ENCODE data around the gene LUZP2.

Gene LUZP2

DNA sequence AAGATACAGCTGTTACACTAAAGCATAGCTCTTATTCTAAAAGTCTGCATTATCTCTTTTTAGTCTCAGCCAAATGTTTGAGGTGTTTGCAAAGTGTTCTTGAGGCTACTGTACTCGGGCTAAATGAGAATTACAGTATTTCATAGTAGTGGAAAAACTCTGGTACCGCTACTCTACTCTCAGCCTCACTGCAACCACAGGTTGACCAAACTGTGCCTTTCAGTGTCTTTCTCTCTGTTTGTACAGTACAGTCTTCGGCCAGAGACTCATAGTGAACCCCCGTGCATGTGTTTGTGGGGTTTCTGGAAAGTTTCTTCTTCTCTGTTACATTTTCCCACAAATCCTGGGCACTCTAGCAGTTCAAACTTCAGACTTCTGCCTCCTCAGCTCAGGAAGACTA lies 7.4 kb upstream of the LUZP2 start:
- TF ChIP-seq EZH2 (IDR thresholded peaks at IDR 0.05; ENCODE audit: borderline replicate concordance, low read length) = no peak
- TF ChIP-seq, protein P1, sequence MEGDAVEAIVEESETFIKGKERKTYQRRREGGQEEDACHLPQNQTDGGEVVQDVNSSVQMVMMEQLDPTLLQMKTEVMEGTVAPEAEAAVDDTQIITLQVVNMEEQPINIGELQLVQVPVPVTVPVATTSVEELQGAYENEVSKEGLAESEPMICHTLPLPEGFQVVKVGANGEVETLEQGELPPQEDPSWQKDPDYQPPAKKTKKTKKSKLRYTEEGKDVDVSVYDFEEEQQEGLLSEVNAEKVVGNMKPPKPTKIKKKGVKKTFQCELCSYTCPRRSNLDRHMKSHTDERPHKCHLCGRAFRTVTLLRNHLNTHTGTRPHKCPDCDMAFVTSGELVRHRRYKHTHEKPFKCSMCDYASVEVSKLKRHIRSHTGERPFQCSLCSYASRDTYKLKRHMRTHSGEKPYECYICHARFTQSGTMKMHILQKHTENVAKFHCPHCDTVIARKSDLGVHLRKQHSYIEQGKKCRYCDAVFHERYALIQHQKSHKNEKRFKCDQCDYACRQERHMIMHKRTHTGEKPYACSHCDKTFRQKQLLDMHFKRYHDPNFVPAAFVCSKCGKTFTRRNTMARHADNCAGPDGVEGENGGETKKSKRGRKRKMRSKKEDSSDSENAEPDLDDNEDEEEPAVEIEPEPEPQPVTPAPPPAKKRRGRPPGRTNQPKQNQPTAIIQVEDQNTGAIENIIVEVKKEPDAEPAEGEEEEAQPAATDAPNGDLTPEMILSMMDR (IDR thresholded peaks at IDR 0.05; ENCODE audit: low read length) = no peak
- Histone ChIP-seq H3K79me2 (ENCODE audit: insufficient read depth, low read length) (no peaks in the 10 kb centered on the region), H4K20me1 (ENCODE audit: insufficient read depth, low read length) (no peaks in the 10 kb centered on the region), H3F3A (ENCODE audit: insufficient read depth, low read length) (no peaks in the 10 kb centered on the region), H3K36me3 (ENCODE audit: insufficient read depth, low read length) (no peaks in the 10 kb centered on the region), H3K27ac (ENCODE audit: low read depth, low read length, poor library complexity, severe bottlenecking) (no peak overlapping the region), H3K27me3 (ENCODE audit: insufficient read depth, low read length) (no peaks in the 10 kb centered on the region), H3K4me2 (ENCODE audit: low read length) (no peak overlapping the region), H3K9me3 (ENCODE audit: low read length) (no peaks in the 10 kb centered on the region), H2AFZ (ENCODE audit: low read length) (no peak overlapping the region), H3K4me1 (ENCODE audit: insufficient read depth, low read length, severe bottlenecking) (no peaks in the 10 kb centered on the region), H3K9ac (ENCODE audit: low read length) (no peak overlapping the region), H3K9me2 (ENCODE audit: low read depth, low read length) (no peaks in the 10 kb centered on the region), H3K4me3 (ENCODE audit: low read depth, low read length, poor library complexity, severe bottlenecking) (no peak overlapping the region)

DNA sequence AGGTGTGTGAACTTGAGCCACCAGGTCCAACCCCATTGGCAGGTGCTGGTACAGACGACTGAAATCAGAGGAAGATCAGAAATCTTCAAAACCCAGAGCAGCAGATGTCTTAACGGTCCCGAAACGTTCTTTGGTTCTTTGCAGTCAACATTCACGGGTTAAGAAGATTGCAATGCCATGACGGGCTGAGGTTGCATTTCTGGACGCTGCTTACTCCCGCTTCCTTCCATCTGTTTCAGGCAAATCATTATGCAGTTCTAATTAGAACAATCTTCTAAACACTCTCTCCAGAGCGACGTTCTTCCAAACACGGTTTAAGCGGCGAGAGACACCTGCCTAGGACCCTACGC lies 492 bp upstream of the LUZP2 start:
- H4K20me1 ChIP-seq (ENCODE audit: insufficient read depth, low read length) = no peaks in the 10 kb centered on the region
- no peaks in the 10 kb centered on the region for H3K4me1 ChIP-seq (ENCODE audit: insufficient read depth, low read length, severe bottlenecking)
- H3K9ac ChIP-seq (ENCODE audit: low read length) = no peak overlapping the region
- H3F3A ChIP-seq (ENCODE audit: insufficient read depth, low read length) = no peaks in the 10 kb centered on the region
- no peaks in the 10 kb centered on the region for H3K36me3 ChIP-seq (ENCODE audit: insufficient read depth, low read length)
- no peaks in the 10 kb centered on the region for H3K9me2 ChIP-seq (ENCODE audit: low read depth, low read length)
- no peak overlapping the region for H3K4me2 ChIP-seq (ENCODE audit: low read length)
- H2AFZ ChIP-seq (ENCODE audit: low read length) = no peak overlapping the region
- H3K27me3 ChIP-seq (ENCODE audit: insufficient read depth, low read length) = no peaks in the 10 kb centered on the region
- no peaks in the 10 kb centered on the region for H3K79me2 ChIP-seq (ENCODE audit: insufficient read depth, low read length)
- TF ChIP-seq, protein P1 (IDR thresholded peaks at IDR 0.05; ENCODE audit: low read length) = no peak
- TF ChIP-seq EZH2 (IDR thresholded peaks at IDR 0.05; ENCODE audit: borderline replicate concordance, low read length) = no peak
- H3K4me3 ChIP-seq (ENCODE audit: low read depth, low read length, poor library complexity, severe bottlenecking) = no peak overlapping the region
- H3K27ac ChIP-seq (ENCODE audit: low read depth, low read length, poor library complexity, severe bottlenecking) = no peak overlapping the region
- H3K9me3 ChIP-seq (ENCODE audit: low read length) = no peaks in the 10 kb centered on the region

DNA sequence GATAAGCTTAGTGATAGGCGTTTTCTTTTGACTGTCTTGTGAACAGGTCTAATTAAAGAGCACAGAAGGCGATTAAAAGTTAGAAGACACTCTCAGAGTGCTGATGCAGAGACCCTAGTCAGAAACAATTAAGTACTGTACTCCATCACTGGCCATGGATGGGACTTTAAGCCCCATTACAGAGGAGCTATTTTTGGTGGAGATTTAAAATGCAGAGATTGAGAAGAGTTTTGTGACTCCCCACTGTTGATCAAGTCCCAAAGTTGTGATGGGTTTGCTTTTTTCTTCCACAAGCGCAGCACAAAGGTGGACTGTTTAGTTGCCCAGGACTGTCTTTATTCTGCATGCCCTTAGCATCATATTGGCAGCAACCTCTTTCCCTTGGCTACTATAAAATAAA lies 978 bp downstream of the LUZP2 start:
- Histone ChIP-seq H3K9me3 (ENCODE audit: low read length) (no peaks in the 10 kb centered on the region), H3K79me2 (ENCODE audit: insufficient read depth, low read length) (no peaks in the 10 kb centered on the region), H3K4me3 (ENCODE audit: low read depth, low read length, poor library complexity, severe bottlenecking) (no peak overlapping the region), H3K4me2 (ENCODE audit: low read length) (no peak overlapping the region), H3K27ac (ENCODE audit: low read depth, low read length, poor library complexity, severe bottlenecking) (no peak overlapping the region), H3K36me3 (ENCODE audit: insufficient read depth, low read length) (no peaks in the 10 kb centered on the region), H3K27me3 (ENCODE audit: insufficient read depth, low read length) (no peaks in the 10 kb centered on the region), H3K9ac (ENCODE audit: low read length) (no peak overlapping the region), H3K9me2 (ENCODE audit: low read depth, low read length) (no peaks in the 10 kb centered on the region), H3K4me1 (ENCODE audit: insufficient read depth, low read length, severe bottlenecking) (no peaks in the 10 kb centered on the region), H3F3A (ENCODE audit: insufficient read depth, low read length) (no peaks in the 10 kb centered on the region), H4K20me1 (ENCODE audit: insufficient read depth, low read length) (no peaks in the 10 kb centered on the region), H2AFZ (ENCODE audit: low read length) (no peak overlapping the region)
- TF ChIP-seq, protein P1 (IDR thresholded peaks at IDR 0.05; ENCODE audit: low read length) = no peak
